DND-41 (cell line): Measurements from ENCODE around the gene TBC1D1.

Experiments used
- EZH2 ChIP-seq: IDR thresholded peaks from 3 replicates; pipeline ENCODE4 v1.6.1; 2012; ENCODE audit warnings: borderline replicate concordance, low read depth, mild to moderate bottlenecking, moderate library complexity, low read length, inconsistent platforms; ENCODE audit not compliant: severe bottlenecking
- TF ChIP-seq, protein P1 (sequence below): IDR thresholded peaks from 2 replicates; pipeline ENCODE4 v1.5.1; 2012; ENCODE audit warnings: borderline replicate concordance, low read length, moderate library complexity, mild to moderate bottlenecking; ENCODE audit not compliant: poor library complexity, severe bottlenecking; ENCODE audit errors: extremely low read depth

GRCh38 chr4:37983951-37984350, 93.1 kb downstream of the TBC1D1 start:
- TF ChIP-seq, protein P1, sequence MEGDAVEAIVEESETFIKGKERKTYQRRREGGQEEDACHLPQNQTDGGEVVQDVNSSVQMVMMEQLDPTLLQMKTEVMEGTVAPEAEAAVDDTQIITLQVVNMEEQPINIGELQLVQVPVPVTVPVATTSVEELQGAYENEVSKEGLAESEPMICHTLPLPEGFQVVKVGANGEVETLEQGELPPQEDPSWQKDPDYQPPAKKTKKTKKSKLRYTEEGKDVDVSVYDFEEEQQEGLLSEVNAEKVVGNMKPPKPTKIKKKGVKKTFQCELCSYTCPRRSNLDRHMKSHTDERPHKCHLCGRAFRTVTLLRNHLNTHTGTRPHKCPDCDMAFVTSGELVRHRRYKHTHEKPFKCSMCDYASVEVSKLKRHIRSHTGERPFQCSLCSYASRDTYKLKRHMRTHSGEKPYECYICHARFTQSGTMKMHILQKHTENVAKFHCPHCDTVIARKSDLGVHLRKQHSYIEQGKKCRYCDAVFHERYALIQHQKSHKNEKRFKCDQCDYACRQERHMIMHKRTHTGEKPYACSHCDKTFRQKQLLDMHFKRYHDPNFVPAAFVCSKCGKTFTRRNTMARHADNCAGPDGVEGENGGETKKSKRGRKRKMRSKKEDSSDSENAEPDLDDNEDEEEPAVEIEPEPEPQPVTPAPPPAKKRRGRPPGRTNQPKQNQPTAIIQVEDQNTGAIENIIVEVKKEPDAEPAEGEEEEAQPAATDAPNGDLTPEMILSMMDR, result no peak
- no peak for TF ChIP-seq EZH2
